Subcutaneous adipose tissue (tissue), 4 donors: ENCODE results near the gene CABS1. TPM values are rescaled to one million over a fixed set of nuclear protein-coding genes. Genes with fewer than 3 reads are reported as not detected.

Experiments used
- total RNA-seq, 4 donors: library from RNA; depleted of rRNA; stranded (reverse); fragments of >200 nt; gene quantifications; one replicate each; pipeline ENCODE4 v1.1.0, GENCODE V29; 2016
- TF ChIP-seq, protein P1 (sequence below): fragments of 450-650 bp; IDR thresholded peaks from one replicate; pipeline ENCODE4 v1.5.1; 2016; ENCODE audit warnings: low read depth, mild to moderate bottlenecking, control low read depth, antibody characterized with exemption, moderate library complexity

CABS1 gene
- total RNA-seq, 4 donors from 2014 or later, result not detected

DNA sequence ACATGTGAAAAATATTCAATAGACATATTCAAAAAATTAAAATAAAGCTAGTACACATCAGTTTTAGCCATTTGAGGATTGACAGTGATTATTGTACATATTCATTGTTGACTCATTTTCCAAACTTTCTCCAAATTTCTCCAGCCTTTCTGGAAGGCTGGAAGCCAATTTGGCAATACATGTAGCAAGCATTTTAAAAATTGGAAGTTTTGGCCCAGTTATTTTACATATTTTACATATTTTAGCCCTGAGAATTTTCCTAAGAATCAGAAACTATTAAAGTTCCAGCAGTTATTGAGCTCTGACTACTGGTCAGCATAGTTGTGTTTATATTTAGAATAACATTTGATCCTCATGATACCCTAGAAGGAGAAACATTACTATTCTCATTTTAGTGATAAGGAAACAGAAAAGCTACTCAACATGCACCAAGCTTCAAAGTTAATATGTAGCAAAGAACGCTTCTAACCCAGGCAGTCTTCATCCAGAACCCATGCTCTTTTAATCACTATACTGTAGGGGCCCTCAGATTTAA, 3.2 kb downstream of the CABS1 start:
- TF ChIP-seq, protein P1, sequence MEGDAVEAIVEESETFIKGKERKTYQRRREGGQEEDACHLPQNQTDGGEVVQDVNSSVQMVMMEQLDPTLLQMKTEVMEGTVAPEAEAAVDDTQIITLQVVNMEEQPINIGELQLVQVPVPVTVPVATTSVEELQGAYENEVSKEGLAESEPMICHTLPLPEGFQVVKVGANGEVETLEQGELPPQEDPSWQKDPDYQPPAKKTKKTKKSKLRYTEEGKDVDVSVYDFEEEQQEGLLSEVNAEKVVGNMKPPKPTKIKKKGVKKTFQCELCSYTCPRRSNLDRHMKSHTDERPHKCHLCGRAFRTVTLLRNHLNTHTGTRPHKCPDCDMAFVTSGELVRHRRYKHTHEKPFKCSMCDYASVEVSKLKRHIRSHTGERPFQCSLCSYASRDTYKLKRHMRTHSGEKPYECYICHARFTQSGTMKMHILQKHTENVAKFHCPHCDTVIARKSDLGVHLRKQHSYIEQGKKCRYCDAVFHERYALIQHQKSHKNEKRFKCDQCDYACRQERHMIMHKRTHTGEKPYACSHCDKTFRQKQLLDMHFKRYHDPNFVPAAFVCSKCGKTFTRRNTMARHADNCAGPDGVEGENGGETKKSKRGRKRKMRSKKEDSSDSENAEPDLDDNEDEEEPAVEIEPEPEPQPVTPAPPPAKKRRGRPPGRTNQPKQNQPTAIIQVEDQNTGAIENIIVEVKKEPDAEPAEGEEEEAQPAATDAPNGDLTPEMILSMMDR, result no peak

DNA sequence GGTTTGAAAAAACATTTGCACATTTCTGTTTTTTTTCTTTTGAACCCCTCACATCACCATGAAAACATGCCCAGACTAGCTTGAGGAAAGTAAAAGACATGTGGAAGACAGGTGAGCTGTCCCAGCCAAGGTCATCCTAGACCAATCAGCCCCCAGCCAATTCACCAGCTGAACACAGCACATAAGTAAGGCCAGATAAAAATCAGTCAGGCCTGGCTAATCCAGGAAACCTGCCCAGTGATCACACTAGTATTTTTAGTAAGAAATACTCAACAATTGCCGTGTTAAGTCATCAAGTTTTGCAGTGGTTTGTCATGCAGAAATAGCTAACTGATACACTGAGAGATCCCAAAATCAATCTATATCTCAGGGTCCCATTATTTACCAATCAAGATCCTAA, 21.4 kb downstream of the CABS1 start:
- TF ChIP-seq, protein P1, result no peak

DNA sequence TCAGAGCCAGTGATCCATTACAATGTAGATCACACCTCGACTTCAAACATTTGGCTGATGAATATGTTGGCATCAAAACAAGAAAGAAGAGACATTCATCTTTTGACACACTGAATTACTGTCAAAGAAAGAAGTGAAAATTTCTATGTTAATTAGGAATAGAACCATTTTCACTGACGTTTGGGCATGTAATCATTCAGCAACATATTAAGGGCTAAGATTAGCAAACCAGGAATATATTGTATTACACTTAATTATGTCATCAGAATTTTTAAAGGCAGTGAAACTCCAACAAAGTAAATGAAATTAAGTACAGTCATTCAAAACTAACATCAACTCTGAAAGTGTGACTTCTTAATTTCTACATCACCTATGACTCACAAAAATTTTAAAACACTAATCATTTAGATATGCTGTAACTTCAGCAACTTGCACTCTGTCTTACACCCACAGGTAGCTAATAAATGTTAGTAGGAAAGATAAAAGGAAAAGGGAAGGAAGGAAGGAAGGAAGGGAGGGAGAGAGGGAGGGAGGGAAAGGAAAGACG, 24.4 kb downstream of the CABS1 start:
- TF ChIP-seq, protein P1, result no peak

DNA sequence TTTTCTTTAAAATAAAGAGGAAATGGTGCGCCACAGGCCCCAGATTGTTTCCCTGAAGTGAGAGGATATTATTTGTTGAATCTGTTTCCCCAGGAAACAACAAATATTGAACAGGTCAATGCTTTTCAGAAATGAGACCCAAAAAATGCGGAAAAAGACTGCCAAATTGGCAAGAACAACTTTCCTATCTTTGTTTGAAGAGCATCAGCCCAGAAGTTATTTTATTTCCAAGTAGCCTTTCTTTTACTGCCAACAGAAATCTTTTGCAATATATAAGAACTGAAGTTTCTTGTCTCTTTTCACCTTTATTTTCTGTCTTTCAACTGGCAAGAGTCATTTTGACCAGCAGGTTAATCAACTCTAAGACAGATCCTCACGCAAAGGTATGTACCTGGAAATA, 25.7 kb downstream of the CABS1 start, which contains the start of gene SMR3A:
TSS of gene SMR3A (plus strand) at position 301 of the 400 bp plus-strand sequence. CDS start 1,356 bp downstream, outside the sequence.
- TF ChIP-seq, protein P1, result no peak

DNA sequence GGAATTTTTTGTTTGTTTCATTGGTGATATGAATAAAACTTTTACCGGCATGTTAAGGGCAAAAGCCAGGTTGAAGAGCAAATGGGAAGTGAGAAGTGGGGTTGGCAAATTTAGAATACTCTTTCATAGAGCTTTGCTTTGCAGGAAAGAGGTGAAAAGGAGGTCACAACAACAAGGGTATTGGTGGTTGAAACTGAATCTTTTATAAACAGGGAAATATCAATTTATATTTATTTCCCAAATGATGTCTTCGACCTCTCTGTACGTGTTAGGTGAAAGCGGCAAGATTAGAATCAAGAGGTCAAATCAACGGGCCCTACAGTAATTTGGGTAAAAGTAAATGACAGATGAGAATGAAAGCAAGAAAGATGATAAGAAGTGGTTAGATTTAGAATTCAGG, 29.2 kb downstream of the CABS1 start:
- TF ChIP-seq, protein P1, result no peak

DNA sequence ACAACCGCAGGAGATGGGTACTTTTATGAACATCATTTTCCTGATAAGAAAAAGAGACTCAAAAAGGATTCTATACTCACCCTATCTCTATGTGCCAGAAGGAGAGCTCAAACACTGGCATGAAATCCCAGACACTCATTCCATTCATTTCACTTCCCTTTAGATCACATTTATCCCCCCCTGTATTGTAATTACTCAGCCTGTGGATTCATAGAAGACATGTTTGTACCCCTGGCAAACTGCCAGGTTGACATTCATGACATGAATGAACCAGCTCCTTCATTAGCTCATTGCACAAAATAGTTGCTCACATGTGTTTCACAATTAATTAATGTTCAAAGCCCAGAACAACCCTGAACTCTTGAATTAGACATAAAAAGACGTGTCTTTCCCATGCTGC, 30.7 kb downstream of the CABS1 start:
- TF ChIP-seq, protein P1, result no peak

DNA sequence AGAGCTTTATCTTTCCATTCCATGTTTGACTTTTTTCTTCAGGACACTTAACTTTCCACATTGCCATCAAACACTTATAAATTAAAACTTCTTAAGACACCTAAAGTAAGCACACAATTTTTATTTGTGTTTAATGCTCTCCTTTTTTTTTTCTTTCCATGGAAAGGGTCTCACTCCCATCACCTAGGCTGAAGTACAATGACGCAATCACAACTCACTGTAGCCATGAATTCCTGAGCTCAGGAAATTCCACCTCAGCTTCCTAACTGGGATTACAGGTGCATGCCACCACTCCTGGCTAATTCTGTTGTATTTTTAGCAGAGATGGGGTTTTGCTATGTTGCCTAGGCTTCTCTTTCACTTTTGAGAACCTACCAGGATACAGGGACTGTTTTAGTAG, 33.0 kb downstream of the CABS1 start:
- TF ChIP-seq, protein P1, result no peak
